Activated CD8-positive, alpha-beta T cell treated with anti-CD3 and anti-CD28 coated beads for 36 hours (primary cell): Measurements from ENCODE around the gene HMGCS2. TPM values are rescaled to one million over a fixed set of nuclear protein-coding genes. Genes with fewer than 3 reads are reported as not detected.

ENCODE experiments used
- ATAC-seq: fragments of 200-7000 bp; cut with Tn5 transposase; one replicate; pipeline ENCODE4 v1.10.0; 2021; ENCODE audit warnings: mild to moderate bottlenecking, moderate library complexity
- CTCF ChIA-PET: fragments of 350-600 bp; sonication (Branson Sonifier 250); formaldehyde crosslinking; loops from one replicate; lab custom pipeline; 2021; ENCODE audit warnings: antibody characterized with exemption; lab: Charles Lee
- POLR2A ChIA-PET: fragments of 350-600 bp; sonication (Branson Sonifier 250); formaldehyde crosslinking; loops from one replicate; lab custom pipeline; 2021; ENCODE audit warnings: antibody characterized with exemption; lab: Charles Lee
- DNase-seq: peaks from one replicate; pipeline ENCODE4 v3.0.0-alpha.2; 2020
- H3K27ac Mint-ChIP-seq: one replicate; pipeline ENCODE4 v1.8.0; 2021; ENCODE audit warnings: mild to moderate bottlenecking, mixed read lengths
- H3K27me3 Mint-ChIP-seq: one replicate; pipeline ENCODE4 v1.8.0; 2021; ENCODE audit warnings: mixed read lengths
- H3K36me3 Mint-ChIP-seq: one replicate; pipeline ENCODE4 v1.8.0; 2021; ENCODE audit warnings: low read depth, mixed read lengths
- H3K4me1 Mint-ChIP-seq: one replicate; pipeline ENCODE4 v1.8.0; 2021; ENCODE audit warnings: low read depth, mixed read lengths
- H3K4me3 Mint-ChIP-seq: one replicate; pipeline ENCODE4 v1.8.0; 2021; ENCODE audit warnings: mild to moderate bottlenecking, moderate library complexity, mixed read lengths
- H3K9me3 Mint-ChIP-seq: one replicate; pipeline ENCODE4 v1.8.0; 2021; ENCODE audit warnings: mixed read lengths
- intact Hi-C: fragments of 100-400 bp; cut with micrococcal nuclease; formaldehyde crosslinking; loops from one replicate; pipeline ENCODE4 v1.10.0; 2022
- total RNA-seq, 2 experiments: library from RNA; stranded (reverse); gene quantifications; one replicate each; pipeline ENCODE4 v1.2.3, GENCODE V29; 2021
- TF ChIP-seq, protein P1 (sequence below): fragments of 200-600 bp; IDR thresholded peaks from one replicate; pipeline ENCODE4 v1.8.0; 2022; ENCODE audit warnings: antibody characterized with exemption, mild to moderate bottlenecking

HMGCS2 gene
- total RNA-seq, 2 experiments from 2014 or later: not detected

DNA sequence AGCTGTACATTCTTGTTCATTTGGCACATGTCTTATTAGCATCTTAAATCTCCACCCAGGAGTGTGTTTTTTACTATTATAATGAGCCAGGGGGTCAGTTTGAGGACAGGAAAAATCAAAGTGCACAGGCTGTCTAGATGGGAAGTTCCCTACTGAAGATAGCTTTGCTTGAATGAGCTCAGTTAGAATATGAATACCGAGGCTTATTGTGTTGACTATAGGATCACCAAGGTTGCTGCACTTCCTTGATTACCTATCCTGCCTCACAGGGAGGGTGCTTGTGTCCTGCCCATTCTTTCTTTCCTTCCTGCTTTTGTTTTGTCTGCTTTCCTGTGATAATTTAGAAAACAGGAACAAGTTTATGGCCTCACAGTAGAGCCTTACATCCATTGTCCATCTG lies 40.7 kb downstream of the HMGCS2 start:
- intact Hi-C loops: no loop called here
- Mint-ChIP-seq H3K9me3 (no peaks in the 10 kb centered on the region), H3K36me3 (peaks cover 72% of the 10 kb centered on the region), H3K27me3 (no peaks in the 10 kb centered on the region), H3K4me3 (no peak overlapping the region), H3K4me1 (no peaks in the 10 kb centered on the region), H3K27ac (no peak overlapping the region)
- TF ChIP-seq, protein P1, sequence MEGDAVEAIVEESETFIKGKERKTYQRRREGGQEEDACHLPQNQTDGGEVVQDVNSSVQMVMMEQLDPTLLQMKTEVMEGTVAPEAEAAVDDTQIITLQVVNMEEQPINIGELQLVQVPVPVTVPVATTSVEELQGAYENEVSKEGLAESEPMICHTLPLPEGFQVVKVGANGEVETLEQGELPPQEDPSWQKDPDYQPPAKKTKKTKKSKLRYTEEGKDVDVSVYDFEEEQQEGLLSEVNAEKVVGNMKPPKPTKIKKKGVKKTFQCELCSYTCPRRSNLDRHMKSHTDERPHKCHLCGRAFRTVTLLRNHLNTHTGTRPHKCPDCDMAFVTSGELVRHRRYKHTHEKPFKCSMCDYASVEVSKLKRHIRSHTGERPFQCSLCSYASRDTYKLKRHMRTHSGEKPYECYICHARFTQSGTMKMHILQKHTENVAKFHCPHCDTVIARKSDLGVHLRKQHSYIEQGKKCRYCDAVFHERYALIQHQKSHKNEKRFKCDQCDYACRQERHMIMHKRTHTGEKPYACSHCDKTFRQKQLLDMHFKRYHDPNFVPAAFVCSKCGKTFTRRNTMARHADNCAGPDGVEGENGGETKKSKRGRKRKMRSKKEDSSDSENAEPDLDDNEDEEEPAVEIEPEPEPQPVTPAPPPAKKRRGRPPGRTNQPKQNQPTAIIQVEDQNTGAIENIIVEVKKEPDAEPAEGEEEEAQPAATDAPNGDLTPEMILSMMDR: no peak
- ChIA-PET POLR2A (interaction anchor here (0.8 to 7.7 kb wide), 3 partner anchors 10 to 16 kb away, joined by 3 to 43 read pairs (median 4); partner anchors contain the start of gene PHGDH), CTCF (interaction anchor here (3.9 kb wide), 1 partner anchor 16 kb away, joined by 16 read pairs; no protein-coding TSS in a partner anchor)
- DNase-seq (no peak), ATAC-seq (no peak)

DNA sequence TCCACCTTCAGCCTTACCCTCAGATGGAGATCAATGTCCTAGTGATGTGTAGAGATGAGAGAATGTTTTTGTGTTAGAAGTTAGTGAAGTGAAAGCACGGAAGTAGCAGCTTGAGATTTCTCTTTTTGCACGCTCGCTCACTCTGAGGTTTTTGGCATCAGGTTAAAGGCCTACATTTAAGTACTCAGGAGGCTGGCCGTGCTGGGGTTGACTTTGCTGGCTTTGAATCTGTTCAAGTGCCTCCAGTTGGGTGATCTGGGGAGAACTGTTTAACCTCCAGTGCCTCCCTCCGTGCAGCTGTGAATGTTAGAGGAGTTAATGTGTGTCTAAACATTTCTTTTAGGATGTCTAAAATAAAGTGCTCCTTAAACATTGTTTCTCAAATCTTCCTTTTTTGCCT lies 43.1 kb downstream of the HMGCS2 start:
- DNase-seq (no peak), ATAC-seq (no peak)
- H3K27ac Mint-ChIP-seq: no peak overlapping the region
- TF ChIP-seq, protein P1: no peak
- H3K4me3 Mint-ChIP-seq: no peak overlapping the region
- H3K9me3 Mint-ChIP-seq: no peaks in the 10 kb centered on the region
- no peaks in the 10 kb centered on the region for H3K27me3 Mint-ChIP-seq
- intact Hi-C loops: no loop called here
- CTCF ChIA-PET: interaction anchor here (1.5 kb wide), 1 partner anchor 18 kb away, joined by 5 read pairs; no protein-coding TSS in a partner anchor
- POLR2A ChIA-PET: no interaction called here
- no peaks in the 10 kb centered on the region for H3K4me1 Mint-ChIP-seq
- peaks cover 77% of the 10 kb centered on the region for H3K36me3 Mint-ChIP-seq

DNA sequence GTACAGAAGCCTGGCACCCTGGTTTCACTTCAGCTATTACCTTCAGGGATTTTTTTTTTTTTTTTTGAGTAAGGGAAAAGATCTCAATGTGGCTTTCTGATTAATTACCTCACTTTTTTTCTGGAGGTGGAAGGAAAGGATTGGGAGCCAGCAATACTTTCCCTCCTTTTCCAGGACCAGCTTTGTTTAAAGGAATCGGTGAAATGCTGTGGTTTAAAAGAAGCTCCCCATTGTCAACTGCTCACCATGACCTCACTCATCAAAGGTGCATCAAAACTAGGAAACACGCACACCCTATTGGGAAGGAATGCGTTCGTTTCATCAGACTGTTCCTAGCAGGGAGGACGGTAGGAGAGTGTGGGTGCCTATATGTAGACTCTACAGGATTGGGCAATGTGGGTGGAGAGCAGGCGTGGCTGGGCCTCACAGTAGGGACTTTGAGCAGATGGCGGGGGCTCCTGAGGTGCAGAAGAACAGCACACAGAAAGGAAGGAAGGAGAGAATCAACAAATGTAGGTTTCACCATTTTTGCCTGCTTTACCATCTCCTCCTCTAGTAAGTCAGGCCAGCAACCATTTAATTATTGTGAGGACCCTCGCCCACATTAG lies 44.0 kb downstream of the HMGCS2 start:
- ATAC-seq (no peak), DNase-seq (no peak)
- CTCF ChIA-PET: interaction anchor here (1.0 to 1.5 kb wide), 3 partner anchors 10 to 20 kb away, joined by 3 to 5 read pairs (median 3); no protein-coding TSS in a partner anchor
- TF ChIP-seq, protein P1: no peak
- peaks cover 77% of the 10 kb centered on the region for H3K36me3 Mint-ChIP-seq
- intact Hi-C loops: no loop called here
- no peak overlapping the region for H3K27ac Mint-ChIP-seq
- H3K27me3 Mint-ChIP-seq: no peaks in the 10 kb centered on the region
- H3K4me1 Mint-ChIP-seq: peaks cover 3% of the 10 kb centered on the region
- POLR2A ChIA-PET: interaction anchor here (0.6 to 1.6 kb wide), 2 partner anchors 13 to 19 kb away, joined by 3 to 6 read pairs; partner anchors contain the start of gene PHGDH
- H3K4me3 Mint-ChIP-seq: no peak overlapping the region
- H3K9me3 Mint-ChIP-seq: no peaks in the 10 kb centered on the region

DNA sequence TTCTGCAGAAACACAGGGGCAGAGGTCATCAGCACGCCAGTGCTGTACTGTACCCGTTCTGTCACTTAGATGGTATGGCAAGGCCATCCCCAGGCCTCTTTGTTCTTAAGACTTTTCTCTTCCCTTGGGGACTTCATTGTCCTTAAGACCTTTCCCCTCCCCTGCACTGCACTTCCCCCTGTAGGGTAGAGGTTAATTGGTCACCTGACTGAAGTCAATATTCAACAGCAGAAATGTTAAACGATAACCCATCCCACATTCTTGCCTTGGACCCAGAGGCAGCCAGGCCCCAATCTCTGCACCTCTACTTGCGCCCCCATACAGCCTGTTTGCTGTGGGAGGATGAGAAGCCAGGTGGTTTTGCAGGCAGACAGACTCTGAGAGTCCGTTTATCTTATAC lies 46.8 kb downstream of the HMGCS2 start:
- peaks cover 11% of the 10 kb centered on the region for H3K4me1 Mint-ChIP-seq
- DNase-seq: no peak
- H3K27me3 Mint-ChIP-seq: no peaks in the 10 kb centered on the region
- ChIA-PET CTCF (interaction anchor here (1.0 kb wide), 1 partner anchor 46 kb away, joined by 3 read pairs; no protein-coding TSS in a partner anchor), POLR2A (interaction anchor here (0.6 kb wide), 1 partner anchor 9 kb away, joined by 3 read pairs; no protein-coding TSS in a partner anchor)
- intact Hi-C loops: no loop called here
- H3K9me3 Mint-ChIP-seq: no peaks in the 10 kb centered on the region
- H3K27ac Mint-ChIP-seq: no peak overlapping the region
- no peak overlapping the region for H3K4me3 Mint-ChIP-seq
- ATAC-seq: no peak
- TF ChIP-seq, protein P1: no peak
- peaks cover 61% of the 10 kb centered on the region for H3K36me3 Mint-ChIP-seq

DNA sequence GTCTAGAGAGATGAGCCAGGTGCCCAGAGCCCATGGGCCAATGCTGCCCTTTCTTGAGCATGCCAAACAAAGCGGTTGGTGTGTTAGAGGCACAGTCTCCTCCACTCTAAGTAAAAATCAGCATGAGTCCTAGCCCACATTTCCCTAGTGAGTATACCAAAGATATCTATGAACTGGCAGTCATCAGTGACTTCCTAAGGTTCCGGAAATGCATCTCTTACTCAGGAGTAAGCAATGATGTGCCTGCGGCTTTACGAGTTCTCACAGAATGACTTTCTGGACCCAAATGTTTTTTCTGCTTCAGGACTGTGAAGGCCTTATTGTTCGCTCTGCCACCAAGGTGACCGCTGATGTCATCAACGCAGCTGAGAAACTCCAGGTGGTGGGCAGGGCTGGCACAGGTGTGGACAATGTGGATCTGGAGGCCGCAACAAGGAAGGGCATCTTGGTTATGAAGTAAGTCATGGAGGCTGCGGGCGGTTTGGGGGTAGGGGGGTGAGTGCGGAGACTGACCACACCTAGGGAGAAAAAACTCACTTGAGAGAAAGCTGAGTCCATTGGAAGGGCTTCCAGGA lies 47.8 kb downstream of the HMGCS2 start:
- POLR2A ChIA-PET: interaction anchor here (0.6 to 1.1 kb wide), 2 partner anchors 10 kb away, joined by 3 to 6 read pairs; no protein-coding TSS in a partner anchor
- intact Hi-C loops: no loop called here
- peaks cover 18% of the 10 kb centered on the region for H3K4me1 Mint-ChIP-seq
- H3K9me3 Mint-ChIP-seq: no peaks in the 10 kb centered on the region
- TF ChIP-seq, protein P1: no peak
- no peak for ATAC-seq
- H3K27me3 Mint-ChIP-seq: no peaks in the 10 kb centered on the region
- DNase-seq: no peak
- no peak overlapping the region for H3K4me3 Mint-ChIP-seq
- H3K36me3 Mint-ChIP-seq: peaks cover 65% of the 10 kb centered on the region
- CTCF ChIA-PET: interaction anchor here (1.0 kb wide), 1 partner anchor 46 kb away, joined by 3 read pairs; no protein-coding TSS in a partner anchor
- H3K27ac Mint-ChIP-seq: no peak overlapping the region
